ENCODE measurements around the gene CCHCR1. TPM values are rescaled to one million over a fixed set of nuclear protein-coding genes. Genes with fewer than 3 reads are reported as not detected.

The CCHCR1 gene
- total and polyA plus RNA-seq, 7 donors = 8.7 to 39.3 (median 13.7) TPM

GRCh38 chr6:31144296-31144969 lies 13.2 kb downstream of the CCHCR1 start:
- Histone ChIP-seq H3K4me1 (peaks cover 0 to 14% (median 4%) of the 10 kb centered on the region in 4 donors), H3K36me3 (peaks cover 0 to 12% (median 2%) of the 10 kb centered on the region in 4 donors), H3K27ac (no peak overlapping the region), H3K4me3 (no peak overlapping the region), H3K9me3 (no peaks in the 10 kb centered on the region), H3K27me3 (no peaks in the 10 kb centered on the region)
- no peak for DNase-seq
- 23 to 69% methylated on average over 18 of the region's 18 CpGs for WGBS, 2 donors
- intact Hi-C loops (cut with DNase I) = no loop called here
- no peak for TF ChIP-seq EP300 (IDR thresholded peaks at IDR 0.05)
- no peak for TF ChIP-seq POLR2A (IDR thresholded peaks at IDR 0.05)
- no peak for TF ChIP-seq CTCF (IDR thresholded peaks at IDR 0.05)
- TF ChIP-seq POLR2AphosphoS5 (IDR thresholded peaks at IDR 0.05) = no peak

GRCh38 chr6:31143148-31143547 lies 14.5 kb downstream of the CCHCR1 start:
- intact Hi-C loops (cut with DNase I) = no loop called here
- WGBS, 2 donors = 74 to 77% methylated on average over 11 of the region's 11 CpGs
- Histone ChIP-seq H3K36me3 (peaks cover 0 to 9% (median 2%) of the 10 kb centered on the region in 4 donors), H3K4me3 (no peak overlapping the region), H3K9me3 (no peaks in the 10 kb centered on the region), H3K4me1 (peaks cover 0 to 17% (median 4%) of the 10 kb centered on the region in 4 donors), H3K27me3 (no peaks in the 10 kb centered on the region), H3K27ac (peak overlapping the region; percentile 8 to 66 (median 36))
- peak in 1 of 4 donors; percentile 25 for TF ChIP-seq POLR2AphosphoS5 (IDR thresholded peaks at IDR 0.05)
- no peak for TF ChIP-seq EP300 (IDR thresholded peaks at IDR 0.05)
- DNase-seq = peak; percentile 88

- no peaks in the 10 kb centered on the region for H3K27me3 ChIP-seq
- H3K9me3 ChIP-seq = no peaks in the 10 kb centered on the region
- H3K4me1 ChIP-seq = peaks cover 0 to 23% (median 10%) of the 10 kb centered on the region in 4 donors
- DNase-seq = no peak
- no peak for TF ChIP-seq CTCF (IDR thresholded peaks at IDR 0.05)
- no peak for TF ChIP-seq EP300 (IDR thresholded peaks at IDR 0.05)
- no peak for TF ChIP-seq POLR2A (IDR thresholded peaks at IDR 0.05)
- no peak for TF ChIP-seq POLR2AphosphoS5 (IDR thresholded peaks at IDR 0.05)
- intact Hi-C loops (cut with DNase I) = no loop called here
- no peak overlapping the region for H3K27ac ChIP-seq
- no peak overlapping the region for H3K4me3 ChIP-seq
- peaks cover 0 to 9% (median 2%) of the 10 kb centered on the region in 4 donors for H3K36me3 ChIP-seq
- 73 to 75% methylated on average over 2 of the region's 2 CpGs for WGBS, 2 donors
Observed at GRCh38 chr6:31142361-31142761, 15.2 kb downstream of the CCHCR1 start.

- no peak overlapping the region for H3K27ac ChIP-seq
- 85 to 87% methylated on average over 15 of the region's 15 CpGs for whole genome bisulfite sequencing, 2 donors
Observed at GRCh38 chr6:31140643-31141042, 17.0 kb downstream of the CCHCR1 start.

More at GRCh38 chr6:31140643-31141042, 17.0 kb downstream of the CCHCR1 start:
- intact Hi-C loops (cut with DNase I) = no loop called here
- TF ChIP-seq POLR2AphosphoS5 (IDR thresholded peaks at IDR 0.05) = no peak
- TF ChIP-seq EP300 (IDR thresholded peaks at IDR 0.05) = no peak
- no peak for TF ChIP-seq CTCF (IDR thresholded peaks at IDR 0.05)
- no peak for TF ChIP-seq POLR2A (IDR thresholded peaks at IDR 0.05)
- DNase-seq = no peak
- H3K4me1 ChIP-seq = peaks cover 0 to 23% (median 12%) of the 10 kb centered on the region in 4 donors
- no peak overlapping the region for H3K4me3 ChIP-seq
- no peaks in the 10 kb centered on the region for H3K27me3 ChIP-seq
- H3K36me3 ChIP-seq = peaks cover 0 to 9% (median 2%) of the 10 kb centered on the region in 4 donors
- no peaks in the 10 kb centered on the region for H3K9me3 ChIP-seq
